ENCODE data around the gene DNAJC13.

DNAJC13 gene

DNA sequence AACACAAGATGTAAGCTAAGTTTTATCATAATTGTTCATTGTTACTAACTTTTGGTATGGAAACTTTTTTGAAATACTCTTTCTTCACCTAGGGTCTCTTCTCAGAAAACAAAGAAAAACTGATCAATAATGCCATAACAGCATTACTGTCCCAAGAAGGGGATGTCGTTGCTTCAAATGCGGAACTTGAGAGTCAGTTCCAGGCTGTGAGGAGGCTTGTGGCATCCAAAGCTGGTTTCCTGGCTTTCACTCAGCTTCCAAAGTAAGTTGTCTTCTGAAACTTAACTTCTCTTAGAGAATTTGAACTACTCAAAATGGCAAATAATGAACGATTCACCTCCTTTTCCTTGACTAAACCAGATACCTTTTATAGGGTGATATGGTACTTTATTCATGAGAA is 39.3 kb downstream of the DNAJC13 start (continued):
- TF ChIP-seq, protein P1, sequence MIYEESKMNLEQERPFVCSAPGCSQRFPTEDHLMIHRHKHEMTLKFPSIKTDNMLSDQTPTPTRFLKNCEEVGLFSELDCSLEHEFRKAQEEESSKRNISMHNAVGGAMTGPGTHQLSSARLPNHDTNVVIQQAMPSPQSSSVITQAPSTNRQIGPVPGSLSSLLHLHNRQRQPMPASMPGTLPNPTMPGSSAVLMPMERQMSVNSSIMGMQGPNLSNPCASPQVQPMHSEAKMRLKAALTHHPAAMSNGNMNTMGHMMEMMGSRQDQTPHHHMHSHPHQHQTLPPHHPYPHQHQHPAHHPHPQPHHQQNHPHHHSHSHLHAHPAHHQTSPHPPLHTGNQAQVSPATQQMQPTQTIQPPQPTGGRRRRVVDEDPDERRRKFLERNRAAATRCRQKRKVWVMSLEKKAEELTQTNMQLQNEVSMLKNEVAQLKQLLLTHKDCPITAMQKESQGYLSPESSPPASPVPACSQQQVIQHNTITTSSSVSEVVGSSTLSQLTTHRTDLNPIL (CRISPR knock-in tag; IDR thresholded peaks at IDR 0.05; ENCODE audit: low read depth): no peak

GRCh38 chr3:132457286-132457685 is 40.0 kb downstream of the DNAJC13 start:
- no peak for ATAC-seq
- TF ChIP-seq RARB (CRISPR knock-in tag; IDR thresholded peaks at IDR 0.05) (no peak), PATZ1 (CRISPR knock-in tag; IDR thresholded peaks at IDR 0.05; ENCODE audit: borderline replicate concordance) (no peak), ZNF565 (CRISPR knock-in tag; conservative IDR thresholded peaks at IDR 0.05; ENCODE audit: low read depth) (no peak), OSR1 (CRISPR knock-in tag; IDR thresholded peaks at IDR 0.05) (no peak), ISL1 (CRISPR knock-in tag; IDR thresholded peaks at IDR 0.05) (no peak), SNAI2 (CRISPR knock-in tag; IDR thresholded peaks at IDR 0.05) (no peak), TCF4 (CRISPR knock-in tag; IDR thresholded peaks at IDR 0.05; ENCODE audit: borderline replicate concordance) (no peak), ZFP30 (CRISPR knock-in tag; IDR thresholded peaks at IDR 0.05) (no peak), GLIS3 (CRISPR knock-in tag; IDR thresholded peaks at IDR 0.05) (no peak), TSHZ2 (CRISPR knock-in tag; IDR thresholded peaks at IDR 0.05) (no peak), ESRRG (CRISPR knock-in tag; IDR thresholded peaks at IDR 0.05) (no peak), ZNF8 (CRISPR knock-in tag; IDR thresholded peaks at IDR 0.05) (no peak), PPARA (CRISPR knock-in tag; IDR thresholded peaks at IDR 0.05; ENCODE audit: borderline replicate concordance) (no peak)
- TF ChIP-seq, protein P2, sequence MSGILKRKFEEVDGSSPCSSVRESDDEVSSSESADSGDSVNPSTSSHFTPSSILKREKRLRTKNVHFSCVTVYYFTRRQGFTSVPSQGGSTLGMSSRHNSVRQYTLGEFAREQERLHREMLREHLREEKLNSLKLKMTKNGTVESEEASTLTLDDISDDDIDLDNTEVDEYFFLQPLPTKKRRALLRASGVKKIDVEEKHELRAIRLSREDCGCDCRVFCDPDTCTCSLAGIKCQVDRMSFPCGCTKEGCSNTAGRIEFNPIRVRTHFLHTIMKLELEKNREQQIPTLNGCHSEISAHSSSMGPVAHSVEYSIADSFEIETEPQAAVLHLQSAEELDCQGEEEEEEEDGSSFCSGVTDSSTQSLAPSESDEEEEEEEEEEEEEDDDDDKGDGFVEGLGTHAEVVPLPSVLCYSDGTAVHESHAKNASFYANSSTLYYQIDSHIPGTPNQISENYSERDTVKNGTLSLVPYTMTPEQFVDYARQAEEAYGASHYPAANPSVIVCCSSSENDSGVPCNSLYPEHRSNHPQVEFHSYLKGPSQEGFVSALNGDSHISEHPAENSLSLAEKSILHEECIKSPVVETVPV (CRISPR knock-in tag; IDR thresholded peaks at IDR 0.05): no peak
- TF ChIP-seq, protein P3, sequence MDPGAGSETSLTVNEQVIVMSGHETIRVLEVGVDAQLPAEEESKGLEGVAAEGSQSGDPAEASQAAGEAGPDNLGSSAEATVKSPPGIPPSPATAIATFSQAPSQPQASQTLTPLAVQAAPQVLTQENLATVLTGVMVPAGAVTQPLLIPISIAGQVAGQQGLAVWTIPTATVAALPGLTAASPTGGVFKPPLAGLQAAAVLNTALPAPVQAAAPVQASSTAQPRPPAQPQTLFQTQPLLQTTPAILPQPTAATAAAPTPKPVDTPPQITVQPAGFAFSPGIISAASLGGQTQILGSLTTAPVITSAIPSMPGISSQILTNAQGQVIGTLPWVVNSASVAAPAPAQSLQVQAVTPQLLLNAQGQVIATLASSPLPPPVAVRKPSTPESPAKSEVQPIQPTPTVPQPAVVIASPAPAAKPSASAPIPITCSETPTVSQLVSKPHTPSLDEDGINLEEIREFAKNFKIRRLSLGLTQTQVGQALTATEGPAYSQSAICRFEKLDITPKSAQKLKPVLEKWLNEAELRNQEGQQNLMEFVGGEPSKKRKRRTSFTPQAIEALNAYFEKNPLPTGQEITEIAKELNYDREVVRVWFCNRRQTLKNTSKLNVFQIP (CRISPR knock-in tag; IDR thresholded peaks at IDR 0.05; ENCODE audit: borderline replicate concordance, low read depth): no peak

GRCh38 chr3:132459551-132459950 is 42.2 kb downstream of the DNAJC13 start:
- ATAC-seq: no peak
- no peak for TF ChIP-seq ESRRG (CRISPR knock-in tag; IDR thresholded peaks at IDR 0.05)
- TF ChIP-seq PPARA (CRISPR knock-in tag; IDR thresholded peaks at IDR 0.05; ENCODE audit: borderline replicate concordance): no peak
- TF ChIP-seq GLIS3 (CRISPR knock-in tag; IDR thresholded peaks at IDR 0.05): no peak
- no peak for TF ChIP-seq TOX (CRISPR knock-in tag; IDR thresholded peaks at IDR 0.05; ENCODE audit: borderline replicate concordance)
- TF ChIP-seq ZNF70 (CRISPR knock-in tag; IDR thresholded peaks at IDR 0.05): no peak
- TF ChIP-seq ISL1 (CRISPR knock-in tag; IDR thresholded peaks at IDR 0.05): no peak
- no peak for TF ChIP-seq RARB (CRISPR knock-in tag; IDR thresholded peaks at IDR 0.05)
- TF ChIP-seq, protein P1 (CRISPR knock-in tag; IDR thresholded peaks at IDR 0.05; ENCODE audit: low read depth): no peak
- TF ChIP-seq TSHZ2 (CRISPR knock-in tag; IDR thresholded peaks at IDR 0.05): no peak
- TF ChIP-seq ZC3H10 (CRISPR knock-in tag; IDR thresholded peaks at IDR 0.05): no peak
- TF ChIP-seq CSDC2 (CRISPR knock-in tag; IDR thresholded peaks at IDR 0.05): no peak
- TF ChIP-seq ZNF8 (CRISPR knock-in tag; IDR thresholded peaks at IDR 0.05): no peak
- TF ChIP-seq OSR1 (CRISPR knock-in tag; IDR thresholded peaks at IDR 0.05): no peak
- TF ChIP-seq, protein P3 (CRISPR knock-in tag; IDR thresholded peaks at IDR 0.05; ENCODE audit: borderline replicate concordance, low read depth): no peak
- no peak for TF ChIP-seq BACH2 (CRISPR knock-in tag; IDR thresholded peaks at IDR 0.05; ENCODE audit: borderline replicate concordance)
